GM23248 (cell line): Measurements from ENCODE around the gene HSD11B1.

Experiments used
- EZH2 ChIP-seq: fragments of 200-600 bp; sonication (generic); IDR thresholded peaks from 2 replicates; pipeline ENCODE4 v1.6.1; 2018; ENCODE audit warnings: antibody characterized with exemption, mild to moderate bottlenecking; ENCODE audit not compliant: insufficient read depth, poor library complexity, severe bottlenecking
- EZH2phosphoT487 ChIP-seq: fragments of 200-600 bp; sonication (generic); IDR thresholded peaks from 2 replicates; pipeline ENCODE4 v1.6.1; 2018; ENCODE audit warnings: antibody characterized with exemption, moderate library complexity, mild to moderate bottlenecking, low read depth; ENCODE audit not compliant: insufficient read depth

- TF ChIP-seq EZH2phosphoT487 (no peak), EZH2 (no peak)
Observed at GRCh38 chr1:209702832-209703231, 1.8 kb upstream of the HSD11B1 start.
